Kidney glomerular epithelial cell (primary cell): ENCODE data around the gene TMEM132D.
"Not testable (repeated sequence)": the region's sequence is repeated elsewhere in the genome, so short reads cannot be mapped to it uniquely, and the experiment has no call there.

Source experiments
- DNase-seq: peaks from one replicate; lab custom pipeline; 2025; lab: John Stamatoyannopoulos, UW

TMEM132D gene

DNA sequence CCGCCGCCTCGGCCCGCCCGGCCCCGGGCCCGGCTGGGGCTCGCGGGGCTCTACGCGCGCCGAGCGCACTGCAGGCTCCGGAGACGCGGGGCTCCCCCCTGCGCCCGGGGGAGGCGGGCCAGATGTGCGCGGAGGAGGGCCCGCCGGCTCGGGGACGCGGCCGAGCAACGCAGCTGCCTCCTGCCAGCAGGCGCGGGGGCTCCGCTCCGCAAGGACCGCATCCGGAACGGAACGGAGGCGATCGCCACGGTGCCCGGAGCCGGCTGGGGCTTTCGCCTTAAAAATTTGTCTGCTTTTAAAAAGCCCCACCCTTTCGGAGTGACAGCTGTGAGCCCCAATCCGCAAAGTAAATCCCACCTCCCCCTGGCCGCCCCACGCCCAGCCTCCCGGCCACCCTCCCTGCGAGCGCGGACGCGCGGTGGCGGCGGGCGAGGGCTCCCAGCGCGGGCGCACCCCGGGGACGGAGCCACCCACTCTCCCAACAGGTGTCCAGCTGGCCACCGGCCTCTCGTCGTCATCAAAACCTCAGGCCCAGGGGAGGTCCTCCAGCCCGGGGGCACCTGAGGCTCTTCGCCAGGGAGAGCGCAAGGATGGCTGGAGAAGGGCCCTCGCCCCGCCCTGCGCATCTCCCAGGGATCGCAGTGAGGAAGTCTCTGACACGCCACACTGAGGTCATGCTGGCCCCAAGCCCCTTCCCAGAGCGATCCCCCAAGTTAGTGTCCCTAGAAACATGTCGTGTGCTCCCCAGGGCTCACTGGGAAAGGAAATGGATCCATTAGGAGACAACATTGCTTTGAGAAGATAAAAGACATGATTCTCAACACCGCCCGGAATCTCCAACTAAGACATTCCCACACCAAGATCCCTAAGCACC, at the start of gene TMEM132D:
Gene TMEM132D (minus strand): TSS at position 70 of the 874 bp plus-strand sequence.
- DNase-seq: no peak

DNA sequence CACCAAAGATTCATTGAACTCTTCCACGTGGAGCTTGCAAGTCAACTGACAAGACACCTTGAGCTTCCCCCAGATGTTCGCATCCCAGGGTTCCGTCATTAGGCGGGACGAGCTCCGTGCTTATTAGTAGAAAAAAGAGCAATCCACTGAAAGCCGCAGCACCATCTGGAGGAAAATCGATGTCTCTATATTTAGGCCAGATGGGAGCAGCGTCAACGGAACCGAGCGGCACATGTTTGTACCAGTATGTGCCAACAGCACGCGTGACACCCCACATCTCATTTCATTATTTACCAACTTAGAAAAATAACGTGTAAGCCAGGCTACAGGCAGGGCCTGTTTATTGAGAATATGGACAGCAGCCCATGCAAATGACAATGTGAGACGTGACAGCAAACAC, 45.8 kb upstream of the TMEM132D start:
- DNase-seq: no peak

DNA sequence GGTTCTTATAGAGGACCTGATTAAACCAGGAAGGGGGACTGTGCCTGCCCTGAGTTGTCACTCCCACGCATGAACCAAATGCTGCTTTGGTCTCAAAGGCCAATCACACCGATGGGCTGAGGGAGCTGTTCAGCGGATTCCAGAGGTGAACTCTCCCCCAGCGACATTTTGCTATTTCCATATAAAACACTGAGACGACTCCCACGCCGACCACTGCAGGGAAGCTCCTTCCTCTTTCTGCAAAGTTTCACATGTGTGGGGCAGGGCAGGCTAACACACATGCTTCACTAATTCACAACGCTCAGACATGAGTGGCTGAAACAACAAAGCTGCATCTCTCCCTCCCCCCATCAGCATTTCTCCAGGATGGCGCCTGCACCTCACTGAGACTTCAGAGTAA, 37.8 kb upstream of the TMEM132D start:
- no peak for DNase-seq

DNA sequence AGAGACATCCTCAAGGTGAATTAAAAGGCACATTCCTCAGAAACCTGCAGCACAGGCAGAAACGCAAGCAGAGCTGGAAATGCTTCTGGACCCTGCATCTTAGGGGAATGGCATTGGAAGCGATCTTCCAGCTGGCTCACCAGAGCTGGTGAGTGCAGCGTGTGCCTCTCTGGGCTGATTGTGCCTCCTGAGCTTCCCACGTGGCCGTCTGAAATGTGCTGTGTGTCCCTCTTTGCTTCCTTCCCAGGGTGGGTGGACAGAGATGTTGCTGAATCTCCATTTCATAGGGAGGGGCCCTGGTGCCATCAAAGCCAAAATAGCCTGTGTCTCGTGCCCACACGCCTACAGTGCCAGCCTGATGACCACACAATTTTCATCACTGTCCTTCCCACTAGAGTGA, 34.3 kb upstream of the TMEM132D start:
- no peak for DNase-seq

DNA sequence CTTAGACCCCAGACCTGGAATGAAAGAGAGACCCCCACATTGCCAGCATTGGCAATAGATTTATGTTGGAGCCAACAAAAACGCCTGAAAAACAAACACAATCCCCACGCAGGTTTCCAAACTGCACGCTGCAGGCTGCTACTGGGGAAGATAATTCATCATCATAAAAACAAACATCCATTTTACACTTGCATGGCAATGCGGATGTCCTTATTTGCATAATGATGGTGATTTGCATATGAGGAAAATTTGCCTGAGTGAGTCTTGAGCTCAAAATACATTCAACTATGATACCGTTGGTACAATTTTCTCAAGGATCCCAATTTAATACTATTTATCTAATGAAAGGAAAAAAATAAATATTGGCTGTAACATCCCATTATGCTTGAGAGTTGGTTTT, 33.6 kb upstream of the TMEM132D start:
- DNase-seq: no peak

DNA sequence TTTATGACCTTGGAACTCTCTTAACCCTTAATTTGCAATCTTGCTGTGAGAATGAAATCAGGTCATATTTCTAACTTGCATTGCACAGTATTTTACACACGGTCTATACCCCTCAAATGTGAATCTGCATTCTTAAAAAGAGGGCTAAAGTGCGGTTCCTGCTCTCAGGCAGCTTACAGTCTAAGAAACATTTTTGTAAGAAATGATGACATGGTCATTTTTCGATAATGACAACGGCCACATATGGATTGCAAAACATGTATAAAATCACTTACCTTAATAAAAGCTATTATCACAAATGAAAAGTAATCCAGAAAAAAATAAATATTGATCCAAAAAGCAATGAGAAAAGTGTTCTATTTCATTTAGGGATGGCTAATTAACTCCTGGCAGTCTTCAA, 24.8 kb upstream of the TMEM132D start:
- DNase-seq: no peak

DNA sequence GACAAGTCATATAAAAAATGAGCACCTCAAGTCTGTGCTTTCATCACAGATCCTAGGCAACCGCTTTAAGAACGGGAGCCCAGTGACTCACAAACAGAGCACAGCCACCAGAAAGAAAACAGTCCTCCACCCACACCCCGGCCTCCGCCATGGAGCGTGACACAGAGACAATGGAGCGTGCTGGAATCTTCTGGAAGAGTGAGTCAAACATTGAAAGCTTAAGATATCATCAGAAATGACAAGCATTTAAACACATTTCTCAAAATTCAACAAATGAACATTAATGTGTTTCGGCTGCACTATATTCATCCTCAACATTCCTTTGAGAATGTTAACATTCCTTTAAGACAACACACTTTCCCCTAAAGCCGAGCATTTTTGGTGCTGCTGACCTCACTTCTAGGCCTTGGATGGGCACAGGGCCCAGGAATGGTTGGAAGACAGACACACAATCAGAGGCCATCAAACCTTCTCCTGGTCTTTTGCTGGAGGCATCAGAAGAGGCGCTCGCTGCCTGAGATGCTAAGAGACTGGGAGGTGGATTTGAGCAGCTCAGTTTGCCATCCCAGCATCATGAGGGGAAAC, 23.6 kb upstream of the TMEM132D start:
- no peak for DNase-seq

DNA sequence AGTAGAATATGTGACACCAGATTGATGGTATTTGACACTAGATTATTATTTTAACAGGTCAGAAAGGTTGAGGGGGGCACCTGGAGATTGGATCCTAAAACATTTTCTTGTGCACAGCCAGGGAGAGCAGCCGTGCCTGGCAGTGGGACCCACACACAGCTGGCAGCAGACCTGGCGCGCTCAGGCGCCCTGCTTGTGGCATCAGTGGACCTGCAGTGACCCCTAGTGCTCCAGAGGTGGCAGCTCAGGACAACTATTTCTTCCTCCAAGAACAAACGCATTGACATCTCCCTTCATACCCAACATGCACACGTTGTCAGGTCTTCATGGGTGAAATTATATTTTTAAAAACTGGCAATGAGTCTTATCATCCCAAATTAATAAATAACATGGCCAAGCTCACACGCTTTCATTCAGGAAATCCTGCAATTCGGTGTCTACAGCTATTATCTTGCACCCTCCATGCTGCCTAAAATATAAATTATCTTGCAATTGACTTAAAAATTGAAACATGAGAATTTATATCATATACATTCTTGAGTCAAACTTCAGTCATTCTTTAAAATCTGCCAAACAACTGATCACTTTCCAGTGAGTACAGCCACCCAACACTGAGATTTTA, 7.7 kb upstream of the TMEM132D start:
- DNase-seq: peak; percentile 54

DNA sequence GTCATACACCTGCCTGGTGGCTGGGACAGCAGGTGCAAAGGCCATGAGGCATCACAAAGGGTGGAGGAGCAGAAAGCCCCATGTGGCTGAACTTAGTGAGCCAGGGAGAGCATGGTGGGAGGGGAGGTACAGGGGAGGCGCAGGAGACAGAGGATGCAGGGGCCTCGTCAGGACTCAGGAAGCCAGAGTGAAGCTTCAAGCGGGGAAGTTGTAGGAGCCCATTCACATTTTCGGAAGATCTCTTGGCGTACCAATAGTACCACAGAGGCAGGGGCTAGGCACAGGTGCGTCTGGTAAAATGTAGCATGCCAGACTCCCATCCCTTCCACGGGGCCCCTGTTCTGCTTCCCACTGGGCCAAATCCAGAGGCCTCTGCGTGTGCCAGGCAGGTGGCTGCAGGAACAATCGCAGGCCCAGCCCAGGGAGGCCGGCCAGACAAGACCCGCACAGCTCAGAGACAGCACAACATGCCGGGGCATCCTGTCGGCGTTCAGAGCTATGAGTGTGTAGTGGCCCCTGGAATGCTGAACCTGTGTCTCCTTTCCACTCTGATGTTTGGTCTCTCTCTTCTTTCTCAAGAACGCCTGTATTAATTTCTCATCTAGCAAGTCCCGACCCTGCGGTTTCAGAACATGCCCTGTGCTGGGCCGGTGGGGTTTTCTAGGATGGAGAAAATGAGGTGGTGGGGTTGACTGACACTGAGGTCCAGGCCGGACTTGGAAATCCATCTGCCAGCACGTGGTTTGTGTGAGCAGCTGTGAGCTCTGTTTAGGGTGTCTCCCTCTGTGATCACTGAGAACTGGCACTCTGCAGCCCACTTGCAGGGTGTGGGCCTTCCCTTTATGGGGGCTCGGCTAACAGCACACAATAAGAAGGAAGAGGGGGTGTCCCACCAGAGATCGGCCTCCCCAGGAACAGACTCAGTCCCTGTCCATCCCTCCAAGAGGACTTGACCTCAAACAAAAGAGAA, 5.5 kb upstream of the TMEM132D start:
- DNase-seq: no peak

DNA sequence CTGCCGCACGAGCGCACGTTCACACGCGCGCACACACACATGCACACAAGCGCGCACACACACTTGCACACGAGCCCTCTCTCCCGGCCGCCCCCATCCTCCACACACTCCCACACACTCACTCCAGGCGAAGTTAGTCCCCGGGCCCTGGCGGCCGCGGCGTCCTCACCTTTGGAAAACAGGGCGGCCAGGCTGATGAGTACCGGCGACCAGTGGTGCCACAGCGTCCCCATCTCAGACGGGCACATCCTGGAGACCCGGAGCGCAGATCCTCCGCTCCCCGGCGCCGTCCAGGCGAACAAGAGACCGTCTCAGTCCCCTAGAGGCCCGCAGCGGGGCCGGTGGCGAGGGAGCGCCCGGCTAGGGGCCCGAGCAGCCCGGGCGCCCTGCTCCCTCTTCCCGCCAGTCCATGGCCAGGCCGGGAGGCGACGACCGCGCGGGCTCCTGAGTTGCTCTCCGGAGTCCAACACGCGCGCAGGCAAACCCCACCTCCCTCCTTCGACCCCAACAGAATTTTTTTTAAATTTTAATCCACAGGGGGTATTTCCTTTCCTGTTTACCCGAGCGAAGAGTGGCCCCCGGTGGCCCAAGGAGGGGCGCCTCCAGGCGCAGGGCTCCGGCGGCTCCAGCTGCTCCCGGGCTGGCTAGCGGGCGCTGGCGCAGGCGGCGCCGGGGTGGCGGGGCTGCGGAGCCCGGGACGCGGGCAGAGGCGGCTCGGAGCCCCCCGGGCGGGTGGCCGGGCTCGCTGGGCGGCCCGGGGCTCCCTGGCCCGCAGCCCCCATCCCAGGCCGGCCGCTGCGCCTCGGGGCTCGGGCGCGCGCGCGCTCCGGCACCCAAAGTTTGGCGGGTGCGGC, 506 bp downstream of the TMEM132D start:
- DNase-seq: no peak

DNA sequence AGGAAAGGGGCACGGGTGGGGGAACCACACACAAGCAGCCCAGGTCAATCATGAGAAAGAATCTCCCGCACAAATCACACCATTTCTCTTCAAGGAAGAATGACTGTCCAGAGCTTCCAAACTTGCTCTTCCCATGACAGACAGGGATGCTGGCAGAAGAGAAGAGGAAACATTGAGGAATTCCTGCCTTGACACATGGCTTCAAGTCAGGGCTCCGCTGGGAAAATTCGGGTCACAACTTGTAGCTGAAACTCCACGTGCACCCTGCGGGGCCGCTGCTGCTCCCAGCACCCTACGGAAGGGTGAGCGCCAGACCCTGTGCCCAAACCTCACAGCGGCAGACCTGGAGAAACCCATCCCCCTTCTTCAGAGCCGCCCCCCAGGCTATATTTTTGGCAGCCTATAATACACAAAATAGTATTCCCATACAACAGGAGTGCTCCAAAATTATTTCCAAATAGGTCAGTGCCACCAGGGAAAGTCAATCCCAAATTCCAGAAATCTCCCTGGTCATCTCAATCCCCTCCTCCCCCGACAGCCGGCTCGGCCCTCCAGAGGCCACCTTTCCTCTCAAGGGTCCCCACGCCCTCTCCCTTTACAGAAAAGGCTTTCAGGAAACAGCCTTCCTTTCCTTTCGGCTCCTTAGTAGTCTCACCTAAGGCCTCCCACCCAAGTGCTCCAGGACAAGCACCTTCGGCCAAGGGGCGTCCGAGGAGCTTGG, 1.3 kb downstream of the TMEM132D start:
- no peak for DNase-seq

DNA sequence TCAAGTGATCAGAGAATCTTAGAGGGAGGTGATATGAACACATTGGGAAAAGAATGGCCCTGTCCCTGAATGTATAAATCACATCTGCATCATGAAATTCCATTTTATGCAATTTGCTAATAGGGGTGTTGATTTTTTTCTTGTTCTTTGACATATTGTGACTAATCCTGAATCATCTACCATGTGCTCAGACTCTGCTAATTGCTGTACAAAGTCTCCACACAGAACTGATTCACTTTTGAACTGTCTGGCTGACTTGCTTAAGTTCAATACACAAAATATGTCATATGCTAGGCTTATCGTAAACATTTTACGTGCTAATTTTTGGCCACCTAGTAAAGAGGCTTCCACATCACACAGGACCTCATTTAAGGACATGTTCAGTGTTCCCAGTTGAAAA, 2.6 kb downstream of the TMEM132D start:
- DNase-seq: peak; percentile 61

DNA sequence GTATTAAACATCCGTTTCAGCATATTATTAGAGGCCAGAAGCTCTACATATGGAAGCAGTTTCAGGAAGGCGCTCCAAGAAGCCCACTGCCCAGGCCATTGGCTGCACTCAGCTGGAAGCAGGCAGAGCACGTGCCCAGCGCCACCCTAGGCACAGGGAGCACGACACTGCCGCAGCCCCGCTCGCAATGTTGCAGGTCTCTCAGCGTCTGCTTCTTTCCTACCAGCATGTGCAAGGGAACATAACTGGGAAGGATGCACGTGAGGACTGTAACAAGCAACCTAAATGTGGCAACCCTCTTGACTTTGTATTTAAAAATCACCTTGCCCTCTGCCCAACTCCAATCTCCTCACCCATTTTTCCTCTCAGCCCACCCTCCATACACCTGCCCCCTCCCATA, 3.5 kb downstream of the TMEM132D start:
- DNase-seq: no peak

DNA sequence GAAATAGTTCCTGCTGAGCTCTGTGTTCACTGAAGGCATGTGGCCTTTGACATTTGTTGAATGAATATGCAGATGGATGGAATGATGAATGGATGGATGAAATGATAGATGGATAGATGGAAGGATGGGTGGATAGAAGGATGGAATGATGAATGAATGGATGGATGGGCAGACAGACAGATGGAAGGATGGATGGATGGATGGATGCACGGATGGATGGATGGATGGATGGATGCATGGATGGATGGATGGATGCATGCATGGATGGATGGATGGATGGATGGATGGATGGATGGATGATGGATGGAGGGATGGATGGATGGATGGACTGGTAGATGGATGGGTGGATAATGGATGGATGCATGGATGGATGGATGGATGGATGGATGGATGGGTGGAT, 4.8 kb downstream of the TMEM132D start:
- not testable (repeated sequence) for DNase-seq

DNA sequence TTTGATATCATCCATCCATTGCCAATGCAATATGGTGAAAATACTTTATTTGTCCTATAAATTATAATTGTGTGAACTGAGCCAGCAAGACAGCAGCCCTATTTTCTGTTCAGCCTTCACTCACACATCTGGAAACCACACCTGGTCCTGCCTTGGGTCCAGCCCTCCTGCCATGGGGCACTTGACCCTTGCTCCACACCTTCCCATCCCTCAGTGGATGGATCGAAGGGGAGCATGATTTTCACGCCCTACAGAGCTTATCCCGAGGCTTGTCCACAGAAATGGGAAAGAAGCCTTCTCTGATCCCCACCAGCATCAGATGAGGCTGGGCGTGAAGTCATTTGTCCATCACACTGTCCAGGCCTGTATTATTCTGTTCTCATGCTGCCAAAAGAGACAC, 10.1 kb downstream of the TMEM132D start:
- DNase-seq: no peak

DNA sequence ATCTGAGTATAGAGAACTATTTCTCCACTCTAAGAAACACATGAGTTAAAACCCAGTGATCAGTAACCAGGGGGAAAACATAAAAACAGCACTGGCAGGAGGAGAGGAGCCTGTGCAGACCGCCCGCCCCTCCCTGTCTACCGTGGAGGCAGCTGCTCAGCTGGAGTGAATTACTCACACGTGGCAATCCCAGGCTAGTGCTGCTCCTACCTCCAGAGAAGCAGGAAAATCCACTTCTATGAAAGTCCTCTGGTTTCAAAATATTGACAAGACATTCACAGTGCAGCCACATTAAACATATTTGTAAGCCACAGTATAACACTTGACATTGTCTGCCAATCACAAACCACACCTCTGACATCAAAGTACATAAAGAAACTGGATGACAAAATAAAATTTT, 16.7 kb downstream of the TMEM132D start:
- DNase-seq: no peak

DNA sequence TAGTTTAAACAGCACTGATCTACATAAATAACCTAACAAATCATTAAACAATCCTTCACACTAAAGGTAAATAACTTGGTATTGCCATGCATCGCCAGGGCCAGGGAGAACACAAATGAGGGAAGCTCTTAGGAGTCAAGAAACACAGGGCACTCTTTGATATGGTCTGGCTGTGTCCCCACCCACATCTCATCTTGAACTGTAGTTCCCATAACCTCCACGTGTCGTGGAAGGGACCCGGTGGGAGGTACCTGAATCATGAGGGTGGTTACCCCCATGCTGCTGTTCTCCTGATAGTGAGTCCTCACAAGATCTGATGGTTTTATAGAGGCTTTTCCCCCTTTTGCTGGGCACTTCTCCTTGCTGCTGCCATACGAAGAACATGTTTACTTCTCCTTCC, 17.3 kb downstream of the TMEM132D start:
- no peak for DNase-seq

DNA sequence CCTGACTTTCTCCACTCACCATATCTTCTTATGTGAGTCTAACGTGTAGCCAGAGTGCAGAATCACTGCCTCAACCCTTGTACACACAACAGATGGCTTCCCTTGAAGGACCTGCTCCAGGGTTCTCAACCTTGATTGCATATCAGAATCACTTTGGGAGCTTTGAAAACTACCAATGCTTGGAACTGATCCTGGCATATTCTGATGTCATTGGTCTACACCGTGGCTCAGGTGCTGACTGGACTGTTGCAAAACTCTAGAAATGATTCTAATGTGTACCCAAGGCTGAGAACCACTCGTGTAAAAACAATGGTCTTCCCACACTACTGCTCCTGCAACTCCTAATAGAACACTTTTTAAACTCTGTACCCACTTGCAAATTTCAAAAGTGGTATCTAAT, 18.5 kb downstream of the TMEM132D start:
- DNase-seq: no peak

DNA sequence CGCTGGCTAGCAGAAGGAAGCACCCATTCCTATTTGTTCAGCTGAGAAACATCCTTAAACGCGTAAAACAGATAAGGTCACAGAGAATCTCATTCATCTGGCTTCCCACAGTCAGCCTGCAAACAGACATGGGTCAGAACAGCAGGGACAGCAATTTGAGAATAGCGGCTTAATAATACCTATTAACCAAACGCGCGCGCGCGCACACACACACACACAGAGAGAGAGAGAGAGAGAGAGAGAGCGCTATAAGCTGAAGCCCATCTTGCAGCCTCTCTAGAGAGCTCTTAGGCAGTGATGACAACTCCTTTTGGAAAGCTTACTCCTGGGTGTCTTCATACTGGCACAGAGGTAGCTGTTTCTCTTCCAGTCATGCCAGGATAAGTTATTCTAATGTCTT, 26.4 kb downstream of the TMEM132D start:
- no peak for DNase-seq

DNA sequence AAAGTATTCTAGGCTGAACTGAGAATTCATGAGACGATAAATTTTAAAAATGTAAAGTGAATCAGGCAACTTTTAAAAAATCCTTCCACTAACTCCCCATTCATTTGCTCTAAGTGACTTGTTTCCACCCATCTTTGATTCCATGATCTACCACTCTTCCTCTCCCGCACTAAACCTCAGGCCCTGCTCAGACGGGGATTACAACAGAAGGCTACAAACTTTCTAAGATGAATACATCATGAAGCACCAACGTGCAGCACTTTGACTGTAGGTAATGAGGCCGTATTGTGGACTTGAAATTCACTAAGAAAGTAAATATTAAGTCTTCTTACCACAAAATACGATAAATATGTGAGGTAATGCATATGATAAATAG, 30.0 kb downstream of the TMEM132D start:
- no peak for DNase-seq
